Heart right ventricle (tissue), 16 donors: Measurements from ENCODE around the gene SAC3D1. TPM values are rescaled to one million over a fixed set of nuclear protein-coding genes. Genes with fewer than 3 reads are reported as not detected.
"Not testable (repeated sequence)": the region's sequence is repeated elsewhere in the genome, so short reads cannot be mapped to it uniquely, and the experiment has no call there.

Experiments
- ATAC-seq, 8 donors: fragments of 200-7000 bp; cut with Tn5 transposase; one replicate each; pipeline ENCODE4 v1.9.1; 2020; ENCODE audit warnings: mild to moderate bottlenecking in 8 of 8, moderate library complexity in 8 of 8, moderate number of reproducible peaks in 1 of 8
- DNase-seq, 2 donors: peaks; one replicate each; pipeline ENCODE4 v3.0.0-alpha.2; 2020
- H3K27ac ChIP-seq, 10 donors: fragments of 200-600 bp; sonication (generic) in 2 of 10; one replicate each; pipeline versions ENCODE4 v1.5.0 to v1.8.0; 2020 to 2022; ENCODE audit warnings: mild to moderate bottlenecking in 3 of 10
- H3K27me3 ChIP-seq, 7 donors: fragments of 200-600 bp; one replicate each; pipeline ENCODE4 v1.8.0; 2021 to 2022; ENCODE audit warnings: mild to moderate bottlenecking in 2 of 7
- H3K36me3 ChIP-seq, 9 donors: fragments of 200-600 bp; sonication (generic) in 1 of 9; one replicate each; pipeline versions ENCODE4 v1.5.0 to v1.8.0; 2020 to 2022; ENCODE audit warnings: mild to moderate bottlenecking in 2 of 9
- H3K4me1 ChIP-seq, 9 donors: fragments of 200-600 bp; sonication (generic) in 1 of 9; one replicate each; pipeline versions ENCODE4 v1.5.0 to v1.8.0; 2020 to 2022; ENCODE audit warnings: mild to moderate bottlenecking in 4 of 9
- H3K4me3 ChIP-seq, 10 donors: fragments of 200-600 bp; sonication (generic) in 2 of 10; one replicate each; pipeline versions ENCODE4 v1.5.0 to v1.8.0; 2020 to 2022; ENCODE audit warnings: mild to moderate bottlenecking in 7 of 10, moderate library complexity in 2 of 10
- H3K9me3 ChIP-seq, 11 donors: fragments of 200-600 bp in 10 of 11; sonication (generic) in 2 of 11; one replicate each; pipeline versions ENCODE4 v1.5.0 to v1.8.0; 2013 to 2022; ENCODE audit warnings: mild to moderate bottlenecking in 2 of 11, control low read depth in 1 of 11, moderate library complexity in 1 of 11
- CTCF ChIP-seq, 9 donors: fragments of 200-600 bp; sonication (generic) in 2 of 9; IDR thresholded peaks; one replicate each; pipeline versions ENCODE4 v1.5.0 to v1.8.0; 2021 to 2022; ENCODE audit warnings: antibody characterized with exemption in 9 of 9, mild to moderate bottlenecking in 5 of 9, moderate library complexity in 1 of 9
- WGBS, 2 donors: extraction: QIAGEN DNeasy Blood & Tissue Kit; methylation state at CpG; one replicate each; pipeline ENCODE4 v1.1.7; 2013; ENCODE audit warnings: inconsistent platforms in 1 of 2; 5-methylcytosine and 5-hydroxymethylcytosine counted together
- intact Hi-C, 10 donors: fragments of 100-400 bp; cut with DNase I; formaldehyde crosslinking; loops; one replicate each; pipeline versions ENCODE4 v1.11.1 to v1.14.2; 2022
- polyA plus RNA-seq, 2 donors: library from polyadenylated mRNA; stranded (reverse); fragments of 200-250 nt; gene quantifications; one replicate each; pipeline ENCODE4 v1.2.3, GENCODE V29; 2013
- total RNA-seq, 10 donors: library from RNA; stranded (reverse); fragmentation: NEBNext Ultra II Directional in 3 of 10; extraction: Animal tissue kit (Norgen Biotek cat#: 25700) in 3 of 10; gene quantifications; one replicate each; pipeline versions ENCODE4 v1.2.1 to v1.2.4, GENCODE V29; 2021 to 2023
- donor health status: Arrhythmogenic right ventricular cardiomyopathy.
- donor health status: ischemic (EF 13 %, LVEDD 7.1; RV severe dilation, severe dysfunction).
- donor health status: healthy with polysubstance abuse.
- donor health status: DM: no; HTN: yes; CAD: no.
- donor health status: DM: no; HTN: no; CAD: no.
- donor health status: ischemic (EF 25% LVEDD 6.9; RV normal size, moderate dysfunction).
- donor health status: ischemic (EF 25% LVEDD 5.7; RV mildly dilated, moderate dysfunction).
- donor health status: healthy.
- donor health status: DM: yes; HTN: yes; CAD: no.
- donor health status: Ischemic cardiomyopathy.
- donor health status: ischemic (EF 35%, LVEDD 5.7; RV mildly dilated, moderate dysfunction).
- donor health status: nonischemic (EF 11% LVEDD 7.7; RV severe dilation, severe dysfunction).
- donor health status: DM: yes; HTN: yes; CAD: no.
- donor health status: PGD.
- donor health status: ischemic (EF 29% LVEDD 5.4; RV normal size, mild dysfunction).
- donor health status: nonischemic (EF 23%, LVEDD 6.1; RV moderate dilation, normal function).

The SAC3D1 gene
- total and polyA plus RNA-seq, 12 donors, result 3.8 to 17.3 (median 4.8) TPM

GRCh38 chr11:65021509-65021908 lies 19.5 kb upstream of the SAC3D1 start:
- 92 to 97% methylated on average over 11 of the region's 11 CpGs for WGBS, 2 donors
- Histone ChIP-seq H3K4me1 (peaks cover 0 to 10% (median 0%) of the 10 kb centered on the region in 9 donors), H3K9me3 (no peaks in the 10 kb centered on the region), H3K36me3 (peaks cover 0 to 57% (median 6%) of the 10 kb centered on the region in 9 donors), H3K27me3 (no peaks in the 10 kb centered on the region), H3K27ac (no peak overlapping the region), H3K4me3 (no peak overlapping the region)
- ATAC-seq (no peak), DNase-seq (no peak)
- intact Hi-C loops, result loop anchor here in 2 of 10 donors (10.0 kb wide), 2 partner anchors 163 to 177 kb away; partner anchors contain the start of genes CAPN1 (in 1 of the 2) and CDC42BPG (in 1 of the 2)
- no peak for TF ChIP-seq CTCF (IDR thresholded peaks at IDR 0.05)

- intact Hi-C loops, result loop anchor here in 2 of 10 donors (10.0 kb wide), 2 partner anchors 161 to 179 kb away; partner anchors contain the start of genes CAPN1 (in 1 of the 2) and CDC42BPG (in 1 of the 2)
- not testable (repeated sequence) for DNase-seq, H3K4me3 ChIP-seq, H3K27ac ChIP-seq, H3K27me3 ChIP-seq, H3K9me3 ChIP-seq, ATAC-seq
- Histone ChIP-seq H3K4me1 (peaks cover 0 to 15% (median 10%) of the 10 kb centered on the region in 9 donors), H3K36me3 (peaks cover 0 to 46% (median 1%) of the 10 kb centered on the region in 9 donors)
- WGBS, 2 donors, result 73 to 74% methylated on average over 8 of the region's 8 CpGs
Measured at GRCh38 chr11:65023502-65023901, 17.5 kb upstream of the SAC3D1 start.

- intact Hi-C loops, result loop anchor here in 6 of 10 donors (1.0 to 10.0 kb wide), 8 partner anchors 13 to 182 kb away; partner anchors contain the start of genes CDCA5 (in 3 of the 6), ZFPL1 (in 3 of the 6), ARL2 (in 2 of the 6) and CAPN1 (in 1 of the 6)
- no peak for TF ChIP-seq CTCF (IDR thresholded peaks at IDR 0.05)
- WGBS, 2 donors, result 55 to 58% methylated on average over 10 of the region's 10 CpGs
Measured at GRCh38 chr11:65026810-65027209, 14.2 kb upstream of the SAC3D1 start.

GRCh38 chr11:65027213-65028067 lies 13.6 kb upstream of the SAC3D1 start, which contains the start of gene SNX15:
TSS of gene SNX15 (plus strand) at chr11:65027439. CDS start at chr11:65027538, 99 bp downstream.
- Histone ChIP-seq H3K4me1 (peaks cover 0 to 22% (median 17%) of the 10 kb centered on the region in 9 donors), H3K36me3 (peaks cover 0 to 34% (median 10%) of the 10 kb centered on the region in 9 donors), H3K27me3 (no peaks in the 10 kb centered on the region), H3K27ac (peak within 1 kb of the TSS; percentile 82 to 92 (median 88)), H3K4me3 (peak within 1 kb of the TSS; percentile 2 to 68 (median 64)), H3K9me3 (no peaks in the 10 kb centered on the region)
- peak; percentile 75 to 92 (median 88) for TF ChIP-seq CTCF (IDR thresholded peaks at IDR 0.05)
- ATAC-seq, result peak; percentile 98 to 99 (median 99)
- WGBS, 2 donors, result 0 to 1% methylated on average over 51 of the region's 51 CpGs
- DNase-seq, result peak; percentile 93 to 96
- intact Hi-C loops, result loop anchor here in 6 of 10 donors (1.0 to 10.0 kb wide), 8 partner anchors 13 to 183 kb away; partner anchors contain the start of genes CDCA5 (in 3 of the 6), ZFPL1 (in 3 of the 6), ARL2 (in 2 of the 6) and CAPN1 (in 1 of the 6)

More at GRCh38 chr11:65026810-65027209, 14.2 kb upstream of the SAC3D1 start:
- Histone ChIP-seq H3K36me3 (peaks cover 0 to 34% (median 10%) of the 10 kb centered on the region in 9 donors), H3K4me3 (peak overlapping the region in 9 of 10 donors; percentile 54 to 68 (median 65)), H3K27me3 (no peaks in the 10 kb centered on the region), H3K9me3 (no peaks in the 10 kb centered on the region), H3K27ac (peak overlapping the region in 9 of 10 donors; percentile 85 to 92 (median 89)), H3K4me1 (peaks cover 0 to 22% (median 17%) of the 10 kb centered on the region in 9 donors)
- DNase-seq, result no peak
- ATAC-seq, result no peak
